ENCODE data around the gene EWSR1. TPM values are rescaled to one million over a fixed set of nuclear protein-coding genes. Genes with fewer than 3 reads are reported as not detected.

The EWSR1 gene
- total RNA-seq, 1 donor from 2014 or later, result 284 TPM

DNA sequence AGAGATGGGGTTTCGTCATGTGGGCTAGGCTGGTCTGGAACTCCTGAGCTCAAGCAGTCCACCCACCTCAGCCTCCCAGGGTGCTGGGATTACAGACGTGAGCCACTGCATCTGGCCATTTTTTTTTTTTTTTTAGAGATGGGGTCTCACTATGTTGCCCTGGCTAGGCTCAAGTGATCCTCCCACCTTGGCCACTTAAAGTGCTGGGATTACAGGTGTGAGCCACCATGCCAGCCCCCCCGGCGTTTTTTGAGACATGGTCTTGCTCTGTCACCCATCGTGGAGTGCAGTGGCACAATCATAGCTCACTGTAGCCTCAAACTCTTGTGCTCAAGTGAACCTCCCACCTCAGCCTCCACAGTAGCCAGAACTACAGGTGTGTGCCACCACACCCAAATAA is 16.8 kb upstream of the EWSR1 start:
- no peak for DNase-seq (ENCODE audit: low spot score)

GRCh38 chr22:29251981-29252911 is 15.8 kb upstream of the EWSR1 start:
- no peak for DNase-seq (ENCODE audit: low spot score)

DNA sequence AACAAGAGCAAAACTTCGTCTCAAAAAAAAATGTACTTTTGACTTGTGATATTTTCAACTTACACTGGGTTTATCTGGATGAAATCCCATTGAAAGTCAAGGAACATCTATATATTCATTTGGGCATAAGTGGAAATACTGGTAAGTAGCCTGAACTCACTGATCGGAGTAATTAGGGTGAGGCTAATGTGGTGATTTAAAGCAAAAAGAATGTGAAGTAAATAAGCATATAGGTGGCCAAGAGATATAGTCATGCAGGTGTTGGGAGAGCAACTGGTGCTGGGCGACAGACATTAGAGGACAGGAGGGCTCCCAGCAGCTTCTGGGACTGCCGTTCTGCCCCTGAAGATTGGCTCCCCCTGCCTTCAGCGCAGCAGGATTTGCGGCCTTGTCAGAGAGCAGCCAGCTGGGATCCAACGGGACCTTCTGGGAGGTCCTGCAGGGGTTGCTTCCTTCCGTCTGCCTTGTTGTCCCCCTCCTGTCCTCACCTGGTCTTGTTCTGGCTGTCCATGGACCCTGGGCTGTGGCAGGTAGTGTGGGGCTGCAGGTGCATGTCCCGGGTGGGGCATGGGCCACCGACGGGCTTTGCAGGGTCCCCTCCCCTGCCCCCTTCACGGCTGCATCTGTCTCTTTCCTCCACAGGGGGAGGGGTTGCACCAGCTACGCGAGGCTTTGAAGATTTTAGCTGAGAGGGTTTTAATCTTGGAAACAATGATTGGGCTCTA is 14.3 kb upstream of the EWSR1 start:
- DNase-seq (ENCODE audit: low spot score), result no peak

- DNase-seq (ENCODE audit: low spot score), result no peak
Measured at GRCh38 chr22:29254286-29254660, 13.8 kb upstream of the EWSR1 start.

GRCh38 chr22:29255064-29255621 is 12.9 kb upstream of the EWSR1 start:
- no peak for DNase-seq (ENCODE audit: low spot score)

- no peak for DNase-seq (ENCODE audit: low spot score)
Measured at GRCh38 chr22:29256606-29257325, 11.3 kb upstream of the EWSR1 start.

GRCh38 chr22:29257751-29258181 is 10.3 kb upstream of the EWSR1 start:
- no peak for DNase-seq (ENCODE audit: low spot score)

DNA sequence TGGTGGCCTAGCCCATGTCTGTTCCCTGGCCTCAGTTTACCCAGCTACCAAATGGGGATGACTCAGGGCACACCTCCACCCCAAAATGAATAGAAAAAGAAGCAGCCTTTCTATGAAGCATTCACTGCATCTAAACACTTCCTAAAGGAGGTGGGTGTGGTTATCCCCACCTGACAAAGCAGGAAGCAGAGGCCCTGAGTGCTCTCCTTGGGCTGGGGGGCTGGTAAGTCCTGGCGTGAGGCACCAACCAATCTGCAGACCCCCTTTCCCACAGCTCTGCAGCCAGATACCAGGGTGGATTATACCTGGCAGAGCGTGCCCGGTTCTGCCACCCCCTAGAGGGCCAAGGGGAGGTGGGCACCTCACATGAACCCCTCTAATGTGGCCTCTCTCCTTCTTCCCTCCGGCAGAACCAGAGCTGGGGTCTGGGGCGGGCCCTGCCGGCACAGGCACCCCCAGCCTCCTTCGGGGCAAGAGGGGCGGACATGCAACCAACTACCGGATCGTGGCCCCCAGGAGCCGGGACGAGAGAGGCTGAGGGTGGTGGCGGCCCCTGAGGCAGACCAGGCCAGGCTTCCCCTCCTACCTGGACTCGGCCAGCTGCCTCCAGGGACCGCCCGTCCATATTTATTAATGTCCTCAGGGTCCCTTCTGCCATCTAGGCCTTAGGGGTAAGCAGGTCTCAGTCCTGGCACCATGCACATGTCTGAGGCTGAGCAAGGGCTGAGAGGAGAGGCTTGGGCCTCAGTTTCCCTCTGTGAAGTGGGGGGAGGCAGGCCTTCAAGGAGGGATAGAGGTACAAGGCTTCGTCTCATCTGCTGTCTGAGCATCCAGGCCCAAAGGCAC is 9.4 kb upstream of the EWSR1 start:
- DNase-seq (ENCODE audit: low spot score), result no peak

DNA sequence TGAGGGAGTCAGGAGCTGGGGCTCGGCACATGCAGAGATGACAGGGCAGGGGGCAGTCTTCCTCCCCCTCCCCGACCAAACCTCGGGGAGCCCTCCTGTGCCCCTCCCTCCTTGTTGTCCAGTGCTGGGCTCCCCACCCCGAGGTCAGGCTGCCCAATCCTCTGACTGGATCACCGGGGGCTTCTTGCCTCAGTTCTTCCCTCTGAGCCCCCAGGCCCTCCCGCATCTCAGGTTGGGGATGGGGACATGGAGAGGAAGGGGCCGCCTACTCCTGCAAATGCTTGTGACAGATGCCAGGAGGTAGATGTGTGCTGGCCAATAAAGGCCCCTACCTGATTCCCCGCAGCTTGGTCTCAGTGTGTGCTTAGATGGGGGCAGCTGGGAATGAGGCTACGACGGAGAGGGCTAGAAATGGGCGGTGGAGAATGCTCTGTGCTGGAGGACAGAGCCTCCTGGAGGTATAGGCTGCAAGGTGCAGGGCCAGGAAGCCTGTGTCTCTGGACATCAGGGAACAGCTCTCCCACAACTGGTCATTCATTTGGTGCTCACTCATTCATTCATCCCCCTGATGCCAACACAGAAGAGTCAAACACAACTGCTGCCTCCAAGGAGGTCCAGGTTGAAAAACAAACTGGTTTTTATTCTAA is 8.7 kb upstream of the EWSR1 start:
- no peak for DNase-seq (ENCODE audit: low spot score)

GRCh38 chr22:29260031-29260560 is 8.0 kb upstream of the EWSR1 start:
- DNase-seq (ENCODE audit: low spot score), result no peak

DNA sequence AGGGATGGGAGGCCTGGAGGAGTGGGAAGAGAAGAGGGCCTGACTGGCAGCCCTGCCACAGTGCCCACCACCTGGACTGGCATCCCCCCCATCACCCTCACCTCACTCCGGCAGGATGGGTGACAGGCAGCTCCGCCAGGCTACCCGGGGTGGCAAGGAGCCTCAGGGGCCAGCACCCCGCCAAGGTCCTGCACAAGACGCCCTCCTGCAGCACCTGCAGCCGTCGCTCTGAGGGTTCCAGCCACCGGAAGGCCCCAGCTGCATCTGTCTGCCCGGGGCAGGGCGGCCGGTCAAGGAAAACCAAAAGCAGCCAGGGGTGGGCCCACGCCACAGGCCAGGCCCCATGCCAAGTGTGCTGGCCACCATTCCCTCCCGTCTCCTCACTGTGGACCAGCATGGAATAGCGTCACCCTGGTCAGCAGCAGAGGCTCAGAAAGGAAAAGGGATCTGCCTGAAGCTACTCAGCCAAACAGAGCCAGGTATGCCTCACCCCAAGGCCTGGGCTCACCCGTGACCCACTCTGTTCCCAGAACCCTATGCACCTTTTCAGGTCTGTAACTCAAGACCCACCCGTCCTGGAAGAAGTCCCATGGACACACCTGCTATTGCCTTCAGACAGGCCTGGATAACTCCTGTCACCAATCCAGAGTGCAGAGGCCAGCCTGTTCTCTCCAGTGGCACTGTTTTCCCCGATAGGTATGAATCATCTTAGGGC is 7.3 kb upstream of the EWSR1 start:
- DNase-seq (ENCODE audit: low spot score), result no peak

- no peak for DNase-seq (ENCODE audit: low spot score)
Measured at GRCh38 chr22:29263791-29264276, 4.2 kb upstream of the EWSR1 start.

DNA sequence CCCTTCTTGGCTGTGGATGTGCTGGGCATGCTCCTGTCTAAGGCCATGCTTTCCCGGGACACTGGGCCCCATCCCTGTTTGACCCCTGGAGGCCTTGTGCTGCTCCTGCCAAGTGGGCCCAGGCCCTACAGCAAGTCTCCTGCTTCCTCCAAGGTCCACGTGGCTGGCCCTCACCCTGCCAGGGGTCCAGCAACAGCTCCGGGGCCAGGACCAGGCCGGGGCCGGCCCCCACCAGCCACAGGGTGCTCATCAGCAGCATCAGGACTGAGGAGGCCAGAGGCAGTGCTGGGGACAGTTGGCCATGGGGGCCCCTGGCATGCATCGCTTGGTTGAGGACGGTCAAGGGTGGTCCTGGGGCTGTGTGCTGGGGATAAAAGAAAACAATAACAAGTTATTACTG is 2.8 kb upstream of the EWSR1 start:
- DNase-seq (ENCODE audit: low spot score), result no peak

GRCh38 chr22:29265929-29266328 is 2.1 kb upstream of the EWSR1 start:
- no peak for DNase-seq (ENCODE audit: low spot score)

GRCh38 chr22:29266564-29267461 is 1.3 kb upstream of the EWSR1 start:
- DNase-seq (ENCODE audit: low spot score), result no peak

- DNase-seq (ENCODE audit: low spot score), result no peak
Measured at GRCh38 chr22:29267462-29267857, 608 bp upstream of the EWSR1 start.

DNA sequence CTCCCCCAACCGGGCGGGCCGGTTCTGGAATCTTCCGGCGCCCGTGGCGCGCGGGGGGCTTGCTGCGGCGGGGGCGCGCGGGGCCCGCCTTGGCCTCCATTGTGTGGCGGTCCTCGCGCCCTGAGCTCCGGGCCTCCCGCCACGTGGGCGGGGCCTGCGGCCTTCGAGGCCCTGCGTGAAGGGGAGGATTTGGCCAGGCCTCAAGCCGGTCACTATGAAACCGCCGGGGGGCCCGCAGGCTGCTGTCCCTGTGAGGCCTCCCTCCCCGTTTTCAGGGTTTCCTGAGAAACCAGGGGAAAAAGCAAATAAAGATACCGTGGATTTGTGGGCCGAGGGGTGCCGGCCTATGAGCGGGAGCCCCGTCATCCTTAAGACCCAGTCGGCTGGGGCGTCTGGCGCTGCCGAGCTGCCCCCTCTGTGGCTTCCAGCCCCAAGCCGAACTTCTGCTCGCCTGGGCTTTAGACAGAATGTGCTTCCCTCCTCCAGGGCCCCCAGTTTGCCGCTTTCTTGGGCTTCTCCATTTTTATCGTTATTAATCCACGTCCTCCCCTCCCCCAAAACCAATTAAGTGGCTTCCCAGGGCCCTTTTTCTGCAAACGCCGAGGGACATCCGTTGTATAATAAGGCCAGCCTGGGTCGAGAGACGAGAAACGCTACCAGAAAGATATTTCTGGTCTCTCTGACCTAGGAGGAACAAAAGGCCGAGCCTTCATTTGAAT is 602 bp downstream of the EWSR1 start:
- DNase-seq (ENCODE audit: low spot score), result no peak

- no peak for DNase-seq (ENCODE audit: low spot score)
Measured at GRCh38 chr22:29269230-29269604, 1.1 kb downstream of the EWSR1 start.
